HG03280 (cell line): ENCODE results near the gene HTR4.
"Not testable (repeated sequence)": the region's sequence is repeated elsewhere in the genome, so short reads cannot be mapped to it uniquely, and the experiment has no call there.

ENCODE experiments used
- ATAC-seq: cut with Tn5 transposase; IDR thresholded peaks from one replicate; pipeline ENCODE4 v1.9.1; 2021; ENCODE audit warnings: mild to moderate bottlenecking, moderate library complexity; ENCODE audit not compliant: unreplicated experiment

HTR4 gene

DNA sequence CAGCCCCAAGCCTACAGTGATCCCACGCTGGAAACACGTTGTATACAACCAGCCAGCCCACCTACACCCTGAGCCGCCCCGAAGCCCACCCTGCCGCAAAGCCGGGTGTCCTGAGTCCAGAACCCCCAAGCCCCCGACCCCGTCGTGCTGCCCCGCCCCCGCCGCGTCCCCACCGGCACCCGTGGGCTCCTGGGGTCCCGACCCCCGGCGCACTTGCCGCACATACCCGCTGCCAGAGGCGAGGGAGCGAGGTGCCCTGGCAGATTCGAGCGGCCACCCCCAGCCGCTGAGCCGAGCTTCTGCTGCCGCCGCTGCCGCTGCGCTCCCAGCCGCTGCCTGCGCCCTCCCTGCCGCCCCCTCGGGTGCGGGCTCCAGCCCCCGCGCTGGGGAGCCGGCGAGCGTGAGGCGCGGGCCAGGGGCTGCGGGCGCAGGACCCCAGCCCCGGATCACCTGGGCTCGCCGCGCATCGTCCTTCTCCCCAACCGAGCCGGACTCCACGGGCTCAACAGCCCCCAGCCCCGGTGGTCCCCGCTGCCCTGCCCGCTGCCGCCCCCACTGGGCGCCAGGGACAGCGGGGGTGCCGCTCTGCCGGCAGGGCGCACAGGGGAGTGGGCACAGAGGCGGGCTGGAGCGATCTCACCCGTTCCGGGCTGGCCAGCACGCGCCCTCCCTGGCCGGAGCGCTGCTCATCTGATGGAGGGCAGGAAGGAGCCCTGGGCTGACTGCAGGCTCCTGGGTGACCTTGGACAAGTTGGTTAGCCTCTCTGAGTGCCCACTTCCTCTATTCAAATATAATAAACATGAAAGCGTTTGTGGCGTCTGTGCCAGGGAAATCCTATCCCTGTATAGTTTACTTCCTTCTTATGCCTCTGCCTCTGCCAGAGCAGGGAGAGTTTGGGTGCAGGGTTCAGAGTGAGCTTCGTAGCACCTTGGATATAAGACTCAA lies at the start of gene HTR4:
HTR4 (minus strand) TSS at position 692 of the 946 bp plus-strand sequence. CDS start 17,513 bp downstream, outside the sequence.
- no peak for ATAC-seq

GRCh38 chr5:148702019-148702596 lies 47.8 kb upstream of the HTR4 start:
- no peak for ATAC-seq

GRCh38 chr5:148699028-148699427 lies 44.7 kb upstream of the HTR4 start:
- no peak for ATAC-seq

DNA sequence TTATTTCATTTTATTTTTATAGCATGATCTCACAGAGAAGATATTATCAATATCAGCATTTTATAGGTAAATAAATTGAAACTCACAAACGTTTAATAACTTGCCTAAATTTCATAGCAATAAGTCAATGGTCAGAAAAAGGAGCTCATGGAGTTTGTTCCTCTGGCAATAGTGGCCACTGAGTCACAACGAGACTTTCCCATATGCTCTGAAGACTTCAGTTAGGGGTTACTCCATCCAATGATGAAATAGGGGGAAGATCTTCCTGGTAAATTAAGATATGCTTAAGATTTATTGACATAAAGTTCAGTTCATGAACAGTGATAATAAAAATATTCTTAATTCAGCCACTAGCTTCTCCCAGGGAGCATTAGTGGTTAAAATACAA lies 43.5 kb upstream of the HTR4 start:
- no peak for ATAC-seq

GRCh38 chr5:148697180-148697808 lies 43.0 kb upstream of the HTR4 start:
- ATAC-seq = no peak

DNA sequence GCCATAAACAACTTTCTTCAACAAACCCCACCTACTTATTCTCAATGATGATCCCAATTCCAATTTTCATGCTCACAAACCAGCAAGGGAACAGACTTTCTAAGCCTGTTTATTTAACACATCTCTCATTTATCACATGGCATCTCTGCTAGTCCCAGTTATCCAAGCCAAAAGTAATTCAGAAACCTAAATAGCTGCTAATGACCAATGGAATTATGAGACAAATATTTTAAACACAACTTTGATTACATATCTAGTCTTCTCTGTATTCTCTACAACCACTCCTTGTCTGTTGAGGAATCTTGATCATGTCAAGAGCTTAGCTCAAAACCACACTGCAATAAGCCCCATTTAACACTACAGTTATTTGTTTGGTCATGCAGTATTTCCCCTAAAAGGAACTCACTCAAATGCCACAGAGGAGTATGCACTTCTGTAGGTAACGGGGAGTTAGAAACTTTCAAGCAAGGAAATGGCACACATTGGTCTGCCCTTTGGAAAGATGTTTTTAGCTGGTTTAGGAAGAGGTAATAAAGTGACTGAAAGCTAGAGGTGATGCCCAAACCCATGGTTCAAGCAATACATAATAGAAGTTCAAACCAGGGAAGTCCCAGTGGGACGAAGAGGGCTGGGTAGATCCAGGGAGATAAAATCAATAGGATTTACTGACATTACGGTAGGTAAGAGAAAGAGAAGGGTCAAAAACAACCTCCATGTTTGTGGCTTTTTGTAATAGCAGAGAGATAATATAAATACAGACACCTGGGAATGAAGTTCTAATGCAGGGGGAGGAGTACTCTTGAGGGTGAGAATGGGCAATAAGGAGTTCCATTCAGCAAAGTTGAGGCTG lies 42.1 kb upstream of the HTR4 start:
- no peak for ATAC-seq

GRCh38 chr5:148690945-148691344 lies 36.6 kb upstream of the HTR4 start:
- no peak for ATAC-seq

- no peak for ATAC-seq
These were observed 34.5 kb upstream of the HTR4 start for GRCh38 chr5:148688787-148689186.

DNA sequence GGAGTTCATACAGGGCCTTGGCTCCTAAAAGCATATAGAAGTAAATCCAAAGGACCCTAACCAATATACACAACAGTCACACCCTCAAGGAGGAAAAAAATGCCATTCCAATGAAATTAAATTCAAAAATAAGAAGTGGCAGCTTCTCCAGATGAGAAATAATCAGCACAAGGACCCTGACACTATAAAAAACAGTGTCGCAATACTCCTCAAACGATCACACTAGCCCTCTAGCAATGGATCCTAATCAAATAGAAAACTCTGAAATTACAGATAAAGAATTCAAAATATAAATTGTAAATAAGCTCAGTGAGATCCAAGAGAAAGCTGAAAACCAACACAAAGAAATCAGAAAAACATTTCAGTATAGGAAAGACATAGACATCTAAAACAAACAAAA lies 33.5 kb upstream of the HTR4 start:
- no peak for ATAC-seq

GRCh38 chr5:148687427-148687826 lies 33.1 kb upstream of the HTR4 start:
- ATAC-seq = peak; percentile 98

GRCh38 chr5:148686660-148687059 lies 32.3 kb upstream of the HTR4 start:
- ATAC-seq = no peak

DNA sequence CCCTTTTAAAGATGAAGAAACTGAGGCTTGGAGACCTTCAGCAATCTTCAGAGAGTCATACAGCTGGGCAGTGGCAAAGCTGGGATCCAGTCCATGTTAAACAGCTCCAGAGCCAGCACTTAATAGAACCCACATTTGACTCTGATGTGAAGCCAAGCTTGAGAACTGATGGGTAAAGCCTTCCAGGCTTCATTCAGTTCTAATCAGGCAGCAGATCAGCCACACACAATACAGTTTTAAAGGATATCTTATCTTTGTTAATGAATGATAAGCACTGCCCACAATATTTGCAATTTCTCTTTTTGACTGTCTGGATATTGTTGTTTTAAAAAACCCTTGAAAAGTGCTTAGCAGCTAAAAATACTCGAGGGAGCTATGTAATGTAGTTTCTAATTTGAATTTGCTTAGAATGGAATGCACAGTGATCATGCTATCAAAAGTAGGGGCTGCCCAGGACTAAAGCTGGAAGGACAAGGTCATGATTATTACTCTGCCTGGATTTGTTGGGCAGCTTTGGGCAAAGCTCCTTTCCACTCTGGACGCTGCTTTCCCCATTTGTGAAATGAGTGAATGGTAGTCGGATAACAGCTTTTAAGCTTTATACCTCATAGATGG lies 31.3 kb upstream of the HTR4 start:
- ATAC-seq = no peak

DNA sequence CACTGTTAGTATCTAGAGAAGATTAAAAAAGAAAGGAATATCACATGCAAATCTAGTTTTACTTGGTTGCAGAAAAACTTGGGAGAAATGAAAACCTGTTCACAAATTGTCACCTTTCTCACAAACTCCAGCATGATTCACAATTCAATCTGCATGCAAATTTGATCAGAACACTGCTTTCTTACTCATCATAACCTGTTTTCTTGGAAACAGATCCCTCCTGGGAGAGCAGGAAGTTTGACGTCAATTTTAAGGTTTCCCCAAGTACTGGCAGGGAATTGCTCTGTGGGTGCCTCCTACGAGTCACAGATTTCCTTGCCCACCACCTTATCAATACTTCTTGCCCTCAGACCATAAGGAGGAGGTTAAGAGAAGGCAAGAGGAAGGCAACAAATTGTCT lies 30.2 kb upstream of the HTR4 start:
- no peak for ATAC-seq

DNA sequence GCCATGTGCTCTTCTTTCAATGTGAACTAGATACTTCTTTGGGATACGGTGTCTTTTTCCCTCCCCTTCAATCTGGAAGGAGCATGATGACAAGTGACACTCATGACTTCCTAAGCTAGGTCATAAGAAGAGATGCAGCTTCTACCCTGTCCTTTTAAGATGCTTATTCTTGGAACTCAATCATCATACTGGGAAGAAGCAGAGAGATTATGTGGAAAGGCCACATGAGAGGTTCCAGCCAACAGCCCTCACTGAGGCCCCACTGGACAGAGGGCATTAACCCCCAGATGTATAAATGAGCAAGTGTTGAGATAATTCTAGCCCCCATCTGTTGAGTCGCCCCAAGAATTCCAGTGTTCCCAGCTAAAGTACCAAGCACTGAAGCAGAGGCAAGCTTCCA lies 29.3 kb upstream of the HTR4 start:
- ATAC-seq = no peak

- no peak for ATAC-seq
These were observed 28.0 kb upstream of the HTR4 start for GRCh38 chr5:148682058-148683026.

- no peak for ATAC-seq
These were observed 27.1 kb upstream of the HTR4 start for GRCh38 chr5:148681157-148682057.

- ATAC-seq = not testable (repeated sequence)
These were observed 19.4 kb upstream of the HTR4 start for GRCh38 chr5:148673704-148674103.

DNA sequence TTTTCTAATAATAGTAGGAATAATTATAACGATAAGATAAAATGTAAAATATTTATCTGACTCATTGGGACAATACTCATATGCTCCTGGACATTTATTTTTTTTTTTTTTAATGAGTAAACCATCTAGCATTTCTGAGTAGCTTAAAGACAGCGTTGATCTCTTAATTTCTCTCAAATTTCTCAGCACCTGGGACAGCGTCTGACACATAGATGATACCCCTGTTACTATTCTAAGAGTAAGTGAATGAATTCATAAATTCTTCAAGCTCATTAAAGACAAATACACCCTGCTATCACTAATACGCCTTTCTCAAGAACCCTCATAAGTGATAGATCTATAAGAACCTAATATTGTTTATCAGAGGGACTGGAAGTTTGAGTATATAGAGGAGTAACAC lies 12.0 kb upstream of the HTR4 start:
- ATAC-seq = no peak
